ENCODE data around the gene ZW10.
"Not testable (repeated sequence)": the region's sequence is repeated elsewhere in the genome, so short reads cannot be mapped to it uniquely, and the experiment has no call there.

The ZW10 gene

DNA sequence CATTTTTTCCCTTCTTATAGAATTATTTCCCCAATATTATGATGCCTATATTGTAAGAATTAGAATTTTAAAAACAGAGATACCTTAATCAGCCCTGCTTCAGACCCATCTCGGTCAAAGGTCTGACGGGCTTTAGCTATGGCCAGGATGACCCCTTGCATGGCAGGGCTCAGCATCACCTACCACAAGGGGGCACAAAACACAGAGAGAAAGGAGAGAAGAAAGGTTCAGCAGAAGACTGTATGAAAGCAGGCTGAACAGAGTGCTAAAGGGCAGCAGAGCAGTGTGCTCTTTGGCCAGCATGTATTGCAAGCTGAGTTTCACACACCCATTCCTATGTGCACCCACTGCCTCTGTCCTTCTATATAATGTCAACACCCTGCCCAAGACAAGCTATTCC lies 32.9 kb upstream of the ZW10 start:
- in situ Hi-C loops (cut with HindIII; ENCODE audit: low sequenced_read_pairs), result no loop called here
- no peak for DNase-seq (ENCODE audit: low read depth, low spot score)
- TF ChIP-seq, protein P1, sequence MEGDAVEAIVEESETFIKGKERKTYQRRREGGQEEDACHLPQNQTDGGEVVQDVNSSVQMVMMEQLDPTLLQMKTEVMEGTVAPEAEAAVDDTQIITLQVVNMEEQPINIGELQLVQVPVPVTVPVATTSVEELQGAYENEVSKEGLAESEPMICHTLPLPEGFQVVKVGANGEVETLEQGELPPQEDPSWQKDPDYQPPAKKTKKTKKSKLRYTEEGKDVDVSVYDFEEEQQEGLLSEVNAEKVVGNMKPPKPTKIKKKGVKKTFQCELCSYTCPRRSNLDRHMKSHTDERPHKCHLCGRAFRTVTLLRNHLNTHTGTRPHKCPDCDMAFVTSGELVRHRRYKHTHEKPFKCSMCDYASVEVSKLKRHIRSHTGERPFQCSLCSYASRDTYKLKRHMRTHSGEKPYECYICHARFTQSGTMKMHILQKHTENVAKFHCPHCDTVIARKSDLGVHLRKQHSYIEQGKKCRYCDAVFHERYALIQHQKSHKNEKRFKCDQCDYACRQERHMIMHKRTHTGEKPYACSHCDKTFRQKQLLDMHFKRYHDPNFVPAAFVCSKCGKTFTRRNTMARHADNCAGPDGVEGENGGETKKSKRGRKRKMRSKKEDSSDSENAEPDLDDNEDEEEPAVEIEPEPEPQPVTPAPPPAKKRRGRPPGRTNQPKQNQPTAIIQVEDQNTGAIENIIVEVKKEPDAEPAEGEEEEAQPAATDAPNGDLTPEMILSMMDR (IDR thresholded peaks at IDR 0.05; ENCODE audit: low read depth, low read length), result peak; percentile 58
- no peak overlapping the region for H3K4me3 ChIP-seq (ENCODE audit: low read depth, low read length)

DNA sequence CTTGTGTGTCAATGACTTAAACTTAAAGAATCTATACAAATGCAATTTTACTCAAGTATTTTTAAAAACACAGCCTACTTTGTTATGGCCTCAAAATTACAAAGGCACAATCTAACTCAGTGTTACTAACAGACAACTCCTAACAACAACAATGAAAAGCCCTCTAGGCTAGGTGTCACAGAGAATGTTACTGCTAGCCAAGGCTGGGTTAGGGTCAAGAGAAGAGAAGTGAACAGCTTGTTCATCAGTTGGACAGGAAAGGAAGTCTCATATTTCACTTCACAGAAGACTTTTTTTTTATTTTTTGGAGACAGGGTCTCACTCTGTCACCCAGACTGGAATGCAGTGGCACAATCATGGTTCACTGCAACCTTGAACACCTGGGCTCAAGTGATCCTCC lies 32.1 kb upstream of the ZW10 start:
- DNase-seq (ENCODE audit: low read depth, low spot score), result no peak
- TF ChIP-seq, protein P1 (IDR thresholded peaks at IDR 0.05; ENCODE audit: low read depth, low read length), result no peak
- no peak overlapping the region for H3K4me3 ChIP-seq (ENCODE audit: low read depth, low read length)
- in situ Hi-C loops (cut with HindIII; ENCODE audit: low sequenced_read_pairs), result no loop called here

DNA sequence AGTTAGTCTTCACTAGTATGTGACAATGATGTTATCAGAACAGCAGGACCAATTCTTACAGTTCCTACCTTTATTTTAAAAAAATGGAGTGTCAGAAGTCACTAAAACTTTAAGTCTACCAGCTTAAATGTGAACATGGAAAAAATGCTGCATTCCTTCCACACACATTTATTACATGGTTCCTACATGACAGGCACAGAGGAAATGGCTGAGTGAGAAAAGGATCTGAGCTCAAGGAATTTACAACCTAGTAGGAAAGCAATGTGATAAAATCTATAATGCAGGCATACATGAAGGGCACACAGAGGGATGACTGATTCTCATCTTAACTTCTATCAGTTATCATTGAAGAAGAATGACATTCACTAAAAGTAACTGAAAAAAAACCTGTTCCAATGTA lies 29.1 kb upstream of the ZW10 start:
- TF ChIP-seq, protein P1 (IDR thresholded peaks at IDR 0.05; ENCODE audit: low read depth, low read length), result no peak
- in situ Hi-C loops (cut with HindIII; ENCODE audit: low sequenced_read_pairs), result no loop called here
- DNase-seq (ENCODE audit: low read depth, low spot score), result no peak
- no peak overlapping the region for H3K4me3 ChIP-seq (ENCODE audit: low read depth, low read length)

DNA sequence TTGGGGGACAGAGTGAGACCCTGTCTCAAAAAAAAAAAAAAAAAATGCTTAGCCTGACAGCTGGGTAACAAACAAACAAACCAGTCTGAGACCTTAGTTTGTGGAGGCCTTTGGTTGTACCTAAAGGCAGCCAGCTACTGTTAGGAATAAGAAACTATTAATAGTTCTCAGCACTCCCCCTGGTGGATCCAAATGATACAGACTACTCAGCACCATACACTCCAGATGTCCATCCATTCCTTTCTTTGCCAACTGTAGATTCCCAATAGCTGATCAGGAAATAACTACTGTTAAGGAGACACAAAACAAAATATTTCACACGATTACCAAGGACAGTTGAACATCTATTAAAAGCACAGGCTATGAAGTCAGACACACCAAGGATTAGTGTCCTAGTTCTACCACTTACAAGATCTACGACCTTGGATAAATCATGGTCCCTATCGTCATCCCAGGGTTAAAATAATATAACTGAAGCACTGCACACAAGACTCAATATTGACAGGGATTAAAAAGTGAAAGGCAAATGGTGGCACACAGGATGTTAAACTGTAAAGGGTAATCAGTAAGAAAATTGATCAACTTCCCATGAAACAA lies 23.3 kb upstream of the ZW10 start:
- in situ Hi-C loops (cut with HindIII; ENCODE audit: low sequenced_read_pairs), result no loop called here
- peak; percentile 52 for DNase-seq (ENCODE audit: low read depth, low spot score)
- no peak overlapping the region for H3K4me3 ChIP-seq (ENCODE audit: low read depth, low read length)
- TF ChIP-seq, protein P1 (IDR thresholded peaks at IDR 0.05; ENCODE audit: low read depth, low read length), result peak; percentile 76

DNA sequence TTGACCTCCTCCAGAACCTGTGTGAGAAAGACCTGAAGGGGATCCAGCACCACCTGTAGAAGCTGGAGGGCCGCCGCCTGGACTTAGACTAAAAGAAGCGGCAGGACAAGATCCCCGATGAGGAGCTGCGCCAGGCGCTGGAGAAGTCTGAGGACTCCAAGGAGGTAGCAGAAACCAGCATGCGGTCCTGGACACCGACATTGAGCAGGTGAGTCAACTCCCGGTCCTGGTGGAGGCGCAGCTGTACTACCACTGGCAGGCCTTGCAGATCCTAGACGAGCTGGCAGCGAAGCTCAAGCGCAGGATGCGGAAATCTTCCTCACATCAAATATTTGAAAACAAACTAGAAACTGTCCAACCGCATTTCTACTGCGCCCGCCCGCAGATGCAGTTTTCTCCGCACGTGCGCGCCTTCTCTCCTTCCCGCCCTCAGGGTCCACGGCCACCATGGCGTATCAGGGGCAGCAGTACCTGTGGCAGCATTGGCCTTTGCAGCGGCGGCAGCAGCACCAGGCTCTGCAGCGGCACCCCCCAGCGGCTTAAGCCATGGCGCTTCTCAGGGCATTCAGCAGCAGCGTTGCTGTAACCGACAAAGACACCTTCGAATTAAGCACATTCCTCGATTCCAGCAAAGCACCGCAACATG lies 16.3 kb upstream of the ZW10 start:
- DNase-seq (ENCODE audit: low read depth, low spot score), result no peak
- in situ Hi-C loops (cut with HindIII; ENCODE audit: low sequenced_read_pairs), result no loop called here
- TF ChIP-seq, protein P1 (IDR thresholded peaks at IDR 0.05; ENCODE audit: low read depth, low read length), result no peak
- H3K4me3 ChIP-seq (ENCODE audit: low read depth, low read length), result no peak overlapping the region

DNA sequence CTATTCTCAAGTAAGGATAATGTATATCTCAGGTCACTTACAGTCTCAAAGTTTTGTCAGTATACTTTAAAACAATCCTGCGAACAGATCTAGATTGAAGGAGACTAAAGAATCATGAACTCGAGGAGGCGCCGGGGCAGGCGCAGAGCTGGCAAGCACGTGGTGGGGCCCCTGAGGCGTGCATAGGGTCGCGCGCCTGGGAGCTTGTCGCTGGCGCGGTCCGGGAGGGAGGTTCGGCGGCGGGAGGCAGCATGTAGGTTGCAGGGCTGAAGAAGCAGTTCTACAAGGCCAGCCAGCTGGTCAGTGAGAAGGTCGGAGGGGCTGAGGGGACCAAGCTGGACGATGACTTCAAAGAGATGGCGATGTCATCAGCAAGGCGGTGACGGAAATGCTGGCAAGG lies 15.5 kb upstream of the ZW10 start:
- H3K4me3 ChIP-seq (ENCODE audit: low read depth, low read length); DNase-seq (ENCODE audit: low read depth, low spot score); in situ Hi-C loops (cut with HindIII; ENCODE audit: low sequenced_read_pairs): not testable (repeated sequence)

DNA sequence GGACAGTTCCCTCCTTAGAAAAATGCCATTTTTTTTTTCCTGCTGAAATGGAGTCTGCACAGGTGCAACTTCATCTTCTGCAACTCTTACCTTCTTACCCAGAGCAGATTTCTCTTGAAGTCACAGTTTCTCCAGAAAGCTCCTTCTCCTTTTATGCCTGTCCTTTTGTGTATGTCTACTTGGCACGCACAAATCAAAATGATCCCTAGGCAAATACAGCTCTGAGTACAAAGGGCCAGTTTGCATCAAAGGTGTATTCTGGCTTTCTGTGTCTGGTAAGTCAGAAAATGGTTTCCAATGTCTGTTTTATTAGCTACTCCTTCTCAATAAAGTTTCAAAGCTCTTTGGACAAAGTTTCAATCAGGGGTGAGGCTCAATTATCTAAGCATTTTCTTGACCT lies 8.6 kb upstream of the ZW10 start:
- in situ Hi-C loops (cut with HindIII; ENCODE audit: low sequenced_read_pairs), result no loop called here
- TF ChIP-seq, protein P1 (IDR thresholded peaks at IDR 0.05; ENCODE audit: low read depth, low read length), result no peak
- no peak overlapping the region for H3K4me3 ChIP-seq (ENCODE audit: low read depth, low read length)
- DNase-seq (ENCODE audit: low read depth, low spot score), result no peak

Measured in astrocyte of the spinal cord (primary cell).